H1 (cell line): ENCODE results near the gene CS. TPM values are rescaled to one million over a fixed set of nuclear protein-coding genes. Genes with fewer than 3 reads are reported as not detected.

ENCODE experiments used
- CTCF ChIA-PET: fragments of 300-600 bp; sonication (Branson Sonifier 250); formaldehyde crosslinking; loops from one replicate; lab custom pipeline; 2021; ENCODE audit not compliant: partially characterized antibody; lab: Charles Lee
- POLR2A ChIA-PET: fragments of 300-600 bp; sonication (Branson Sonifier 250); formaldehyde crosslinking; loops from one replicate; lab custom pipeline; 2021; ENCODE audit warnings: inconsistent platforms; ENCODE audit not compliant: partially characterized antibody; lab: Charles Lee
- DNase-seq, 2 experiments: peaks; one replicate each; pipeline versions ENCODE4 v3.0.0 to v3.0.0-alpha.2; 2010 to 2022; ENCODE audit warnings: low spot score in 2 of 2, low read depth in 1 of 2, mixed read lengths in 1 of 2
- FAIRE-seq: peaks from 2 replicates; lab custom pipeline; 2011; peaks lifted over from hg19 to GRCh38; lab: Jason Lieb, UNC
- H2AFZ ChIP-seq: 2 replicates; pipeline ENCODE4 v1.8.1; 2012; ENCODE audit warnings: low read length, inconsistent platforms
- H2AK5ac ChIP-seq: 2 replicates; pipeline ENCODE4 v1.6.1; 2013; ENCODE audit warnings: low read depth, low read length
- H2BK120ac ChIP-seq: replicated peaks from 2 replicates; pipeline ENCODE3; 2013; ENCODE audit warnings: low read depth, low read length, inconsistent platforms
- H2BK12ac ChIP-seq: 2 replicates; pipeline ENCODE4 v1.6.1; 2013; ENCODE audit warnings: low read depth, low read length
- H2BK15ac ChIP-seq: 2 replicates; pipeline ENCODE4 v1.6.1; 2013; ENCODE audit warnings: low read length
- H2BK20ac ChIP-seq: 2 replicates; pipeline ENCODE4 v1.6.1; 2013; ENCODE audit warnings: low read length
- H2BK5ac ChIP-seq: 2 replicates; pipeline ENCODE4 v1.6.1; 2013; ENCODE audit warnings: low read depth, low read length
- H3K14ac ChIP-seq: 2 replicates; pipeline ENCODE4 v1.6.1; 2013; ENCODE audit warnings: inconsistent platforms; ENCODE audit not compliant: insufficient read length
- H3K18ac ChIP-seq: 2 replicates; pipeline ENCODE4 v1.6.1; 2013; ENCODE audit warnings: low read length; ENCODE audit errors: extremely low read depth
- H3K23ac ChIP-seq: 2 replicates; pipeline ENCODE4 v1.6.1; 2013; ENCODE audit warnings: inconsistent platforms; ENCODE audit not compliant: insufficient read length
- H3K23me2 ChIP-seq: 2 replicates; pipeline ENCODE4 v1.6.1; 2013; ENCODE audit warnings: low read depth, low read length
- H3K27ac ChIP-seq: 2 replicates; pipeline ENCODE4 v1.6.1; 2011; ENCODE audit warnings: low read depth, low read length, inconsistent platforms
- H3K27me3 ChIP-seq, 4 experiments: replicated peaks in 1 of 4; 1 replicate in 1 of 4; 2 replicates in 3 of 4; pipeline versions ENCODE4 v1.6.1 to v1.8.1; 2011 to 2013; ENCODE audit warnings: low read length in 3 of 4, mild to moderate bottlenecking in 3 of 4, inconsistent platforms in 2 of 4, mixed read lengths in 2 of 4, moderate library complexity in 1 of 4; ENCODE audit not compliant: control insufficient read depth in 3 of 4, insufficient read depth in 3 of 4; ENCODE audit errors: extremely low read depth in 1 of 4
- H3K36me3 ChIP-seq, 4 experiments: 2 replicates each; pipeline versions ENCODE4 v1.6.1 to v1.8.1; 2011 to 2013; ENCODE audit warnings: mild to moderate bottlenecking in 4 of 4, low read length in 3 of 4, moderate library complexity in 2 of 4, control low read depth in 1 of 4, inconsistent platforms in 1 of 4; ENCODE audit not compliant: insufficient read depth in 4 of 4, control insufficient read depth in 2 of 4
- H3K4ac ChIP-seq: replicated peaks from 2 replicates; pipeline ENCODE3; 2013; ENCODE audit warnings: low read length, low read depth, mixed read lengths, inconsistent platforms; ENCODE audit not compliant: insufficient read length
- H3K4me1 ChIP-seq, 4 experiments: replicated peaks in 1 of 4; 1 replicate in 1 of 4; 2 replicates in 3 of 4; pipeline versions ENCODE4 v1.6.1 to v1.8.1; 2011 to 2013; ENCODE audit warnings: low read length in 3 of 4, inconsistent platforms in 2 of 4, mixed read lengths in 1 of 4; ENCODE audit not compliant: insufficient read depth in 4 of 4, control insufficient read depth in 3 of 4
- H3K4me2 ChIP-seq, 2 experiments: 2 replicates each; pipeline versions ENCODE4 v1.6.1 to v1.8.1; 2011 to 2013; ENCODE audit warnings: low read depth in 2 of 2, low read length in 2 of 2, control low read depth in 1 of 2, inconsistent platforms in 1 of 2, mild to moderate bottlenecking in 1 of 2; ENCODE audit not compliant: insufficient read depth in 1 of 2
- H3K4me3 ChIP-seq, 4 experiments: fragments of 200-600, 300-600 bp in 1 of 4; sonication (generic), shearing (Covaris generic), sonication (Bioruptor Twin) in 1 of 4; 2 replicates each; pipeline versions ENCODE4 v1.5.1 to v1.8.1; 2011 to 2016; ENCODE audit warnings: low read length in 4 of 4, low read depth in 3 of 4, control low read depth in 2 of 4, inconsistent platforms in 2 of 4, mild to moderate bottlenecking in 2 of 4, mixed read lengths in 1 of 4, moderate library complexity in 1 of 4; ENCODE audit not compliant: insufficient read depth in 2 of 4; ENCODE audit errors: extremely low read depth in 1 of 4
- H3K56ac ChIP-seq: replicated peaks from 2 replicates; pipeline ENCODE3; 2013; ENCODE audit warnings: low read depth, mild to moderate bottlenecking, mixed read lengths, low read length, inconsistent platforms; ENCODE audit not compliant: insufficient read length
- H3K79me1 ChIP-seq: 2 replicates; pipeline ENCODE4 v1.6.1; 2013; ENCODE audit warnings: low read depth, low read length, control low read depth
- H3K79me2 ChIP-seq, 2 experiments: 2 replicates each; pipeline versions ENCODE4 v1.6.1 to v1.8.1; 2012 to 2013; ENCODE audit warnings: low read length in 2 of 2, mild to moderate bottlenecking in 2 of 2, inconsistent platforms in 1 of 2; ENCODE audit not compliant: insufficient read depth in 2 of 2, control insufficient read depth in 1 of 2
- H3K9ac ChIP-seq, 4 experiments: replicated peaks in 1 of 4; 1 replicate in 1 of 4; 2 replicates in 3 of 4; pipeline versions ENCODE4 v1.6.1 to v1.8.1; 2011 to 2013; ENCODE audit warnings: low read depth in 3 of 4, low read length in 3 of 4, control low read depth in 2 of 4, mild to moderate bottlenecking in 2 of 4, moderate library complexity in 2 of 4, inconsistent platforms in 1 of 4; ENCODE audit errors: extremely low read depth in 1 of 4
- H3K9me3 ChIP-seq, 2 experiments: 2 replicates each; pipeline versions ENCODE4 v1.6.1 to v1.8.1; 2012 to 2013; ENCODE audit warnings: mild to moderate bottlenecking in 2 of 2, moderate library complexity in 2 of 2, control low read depth in 1 of 2, inconsistent platforms in 1 of 2, low read depth in 1 of 2, low read length in 1 of 2, mixed read lengths in 1 of 2; ENCODE audit not compliant: insufficient read depth in 2 of 2
- H4K20me1 ChIP-seq, 2 experiments: replicated peaks in 1 of 2; 2 replicates each; pipeline versions ENCODE3 to v1.8.1; 2011 to 2013; ENCODE audit warnings: inconsistent platforms in 2 of 2, low read length in 2 of 2, mild to moderate bottlenecking in 1 of 2; ENCODE audit not compliant: insufficient read depth in 2 of 2, control insufficient read depth in 1 of 2
- H4K5ac ChIP-seq: 2 replicates; pipeline ENCODE4 v1.6.1; 2013; ENCODE audit warnings: low read length, low read depth, mixed read lengths, inconsistent platforms; ENCODE audit not compliant: insufficient read length
- H4K8ac ChIP-seq: 2 replicates; pipeline ENCODE4 v1.8.0; 2013; ENCODE audit warnings: mild to moderate bottlenecking, moderate library complexity, low read length, inconsistent platforms; ENCODE audit not compliant: insufficient read depth; ENCODE audit errors: extremely low read depth
- H4K91ac ChIP-seq: replicated peaks from 2 replicates; pipeline ENCODE3; 2013; ENCODE audit warnings: low read length, mixed read lengths, inconsistent platforms; ENCODE audit not compliant: insufficient read length
- POLR2A ChIP-seq, 2 experiments: IDR thresholded peaks; 1 replicate in 1 of 2; 2 replicates in 1 of 2; pipeline ENCODE4 v1.6.1; 2011; ENCODE audit warnings: low read depth in 2 of 2, low read length in 2 of 2, mild to moderate bottlenecking in 2 of 2; ENCODE audit errors: control extremely low read depth in 1 of 2
- SP1 ChIP-seq: IDR thresholded peaks from 2 replicates; pipeline ENCODE4 v1.6.1; 2011; ENCODE audit warnings: low read depth, low read length
- WGBS, 2 experiments: shearing (Covaris generic) in 1 of 2; methylation state at CpG; one replicate each; pipeline versions ENCODE4 v1.1.6 to v1.1.7; 2013 to 2015; ENCODE audit warnings: low lambda C conversion rate in 2 of 2, mixed read lengths in 2 of 2, inconsistent platforms in 1 of 2, low coverage in 1 of 2, missing lambda C conversion rate in 1 of 2; ENCODE audit not compliant: insufficient replicate concordance in 2 of 2, insufficient coverage in 1 of 2, insufficient read length in 1 of 2; ENCODE audit errors: extremely low coverage in 1 of 2, missing lambda C conversion rate in 1 of 2; 5-methylcytosine and 5-hydroxymethylcytosine counted together
- polyA plus RNA-seq, 7 experiments: library from polyadenylated mRNA; depleted of rRNA in 3 of 7; stranded (reverse) in 5 of 7; unstranded in 2 of 7; fragments of >200 nt in 5 of 7; fragments of 200-250 nt in 2 of 7; gene quantifications; 1 replicate in 5 of 7; 2 replicates in 1 of 7; 4 replicates in 1 of 7; pipeline versions ENCODE4 v1.2.1 to v1.2.3, GENCODE V29; 2011 to 2013; ENCODE audit warnings: missing spikeins in 2 of 7, mixed read lengths in 2 of 7
- total RNA-seq: library from RNA; stranded (reverse); fragmentation: NEBNext Ultra II Directional; extraction: Animal tissue kit (Norgen Biotek cat#: 25700); gene quantifications from 2 replicates; pipeline ENCODE4 v1.2.1, GENCODE V29; 2021

CS gene
- total and polyA plus RNA-seq, 2 of the 8 experiments (the other 6 are each of a cell fraction or from before 2014, with no cell fraction given) = 96.6 to 238 TPM

DNA sequence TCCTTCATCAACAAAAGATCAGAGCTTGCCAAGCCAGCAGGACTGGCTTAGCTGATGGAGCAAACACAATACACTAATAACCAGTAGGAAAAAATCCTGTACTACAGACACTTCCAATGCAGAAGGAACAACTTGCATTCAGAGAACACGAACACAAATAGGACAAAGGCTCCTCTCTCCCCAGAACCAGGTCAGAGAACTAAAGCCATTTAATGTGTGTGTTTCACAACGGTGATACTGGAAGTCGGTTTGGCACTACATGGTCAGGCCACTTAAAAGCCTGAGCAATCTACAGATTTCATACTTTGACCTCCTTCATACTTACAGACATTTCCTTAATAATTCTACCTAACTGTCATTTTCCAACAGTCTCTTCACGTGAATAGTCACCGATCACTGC, 6.3 kb downstream of the CS start:
- Histone ChIP-seq H2AK5ac (no peak overlapping the region), H3K14ac (no peak overlapping the region), H3K27me3 (no peaks in the 10 kb centered on the region), H2BK12ac (no peak overlapping the region), H4K8ac (no peak overlapping the region), H4K20me1 (peaks cover 0 to 7% of the 10 kb centered on the region in 2 experiments), H3K27ac (no peak overlapping the region), H3K4me1 (no peaks in the 10 kb centered on the region), H3K79me2 (peaks cover 12 to 48% of the 10 kb centered on the region in 2 experiments), H3K4me2 (no peak overlapping the region), H2BK20ac (no peak overlapping the region), H2BK5ac (no peak overlapping the region), H3K79me1 (no peaks in the 10 kb centered on the region), H3K18ac (no peak overlapping the region), H3K9me3 (no peaks in the 10 kb centered on the region), H4K91ac (no peak overlapping the region), H3K56ac (no peak overlapping the region), H3K23ac (no peak overlapping the region), H2BK120ac (no peak overlapping the region), H2BK15ac (no peak overlapping the region), H3K36me3 (peaks cover 4 to 26% (median 7%) of the 10 kb centered on the region in 4 experiments; a peak in 6 of 8 replicates), H3K4me3 (no peak overlapping the region), H3K9ac (no peak overlapping the region), H4K5ac (no peak overlapping the region), H2AFZ (no peak overlapping the region), H3K4ac (no peak overlapping the region), H3K23me2 (no peaks in the 10 kb centered on the region)
- DNase-seq (no peak), FAIRE-seq (no peak)
- no peak for TF ChIP-seq POLR2A (IDR thresholded peaks at IDR 0.05; ENCODE audit: control extremely low read depth in 1 of 2, low read depth in 2 of 2, low read length in 2 of 2)
- no peak for TF ChIP-seq SP1
- WGBS, 2 experiments = 96% methylated on average over 5 of the region's 5 CpGs; no CpG with 5 or more reads in 1 of the 2 experiments
- POLR2A ChIA-PET = interaction anchor here (0.6 to 2.2 kb wide), 6 partner anchors 10 to 180 kb away, joined by 3 to 8 read pairs (median 4); no protein-coding TSS in a partner anchor
- CTCF ChIA-PET = interaction anchor here (1.2 to 1.7 kb wide), 4 partner anchors 8 to 28 kb away, joined by 3 to 5 read pairs (median 4); no protein-coding TSS in a partner anchor
